Measurements from ENCODE around the gene PASK.

The PASK gene

GRCh38 chr2:241112592-241112991, 36.7 kb downstream of the PASK start:
- no peak overlapping the region for H3K4me3 Mint-ChIP-seq
- no peaks in the 10 kb centered on the region for H3K27me3 Mint-ChIP-seq (ENCODE audit: low read depth)
- no peaks in the 10 kb centered on the region for H3K9me3 Mint-ChIP-seq
- no peaks in the 10 kb centered on the region for H3K4me1 Mint-ChIP-seq
- TF ChIP-seq, protein P1, sequence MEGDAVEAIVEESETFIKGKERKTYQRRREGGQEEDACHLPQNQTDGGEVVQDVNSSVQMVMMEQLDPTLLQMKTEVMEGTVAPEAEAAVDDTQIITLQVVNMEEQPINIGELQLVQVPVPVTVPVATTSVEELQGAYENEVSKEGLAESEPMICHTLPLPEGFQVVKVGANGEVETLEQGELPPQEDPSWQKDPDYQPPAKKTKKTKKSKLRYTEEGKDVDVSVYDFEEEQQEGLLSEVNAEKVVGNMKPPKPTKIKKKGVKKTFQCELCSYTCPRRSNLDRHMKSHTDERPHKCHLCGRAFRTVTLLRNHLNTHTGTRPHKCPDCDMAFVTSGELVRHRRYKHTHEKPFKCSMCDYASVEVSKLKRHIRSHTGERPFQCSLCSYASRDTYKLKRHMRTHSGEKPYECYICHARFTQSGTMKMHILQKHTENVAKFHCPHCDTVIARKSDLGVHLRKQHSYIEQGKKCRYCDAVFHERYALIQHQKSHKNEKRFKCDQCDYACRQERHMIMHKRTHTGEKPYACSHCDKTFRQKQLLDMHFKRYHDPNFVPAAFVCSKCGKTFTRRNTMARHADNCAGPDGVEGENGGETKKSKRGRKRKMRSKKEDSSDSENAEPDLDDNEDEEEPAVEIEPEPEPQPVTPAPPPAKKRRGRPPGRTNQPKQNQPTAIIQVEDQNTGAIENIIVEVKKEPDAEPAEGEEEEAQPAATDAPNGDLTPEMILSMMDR (IDR thresholded peaks at IDR 0.05; ENCODE audit: unreplicated experiment in 3 of 3), result no peak
- H3K27ac Mint-ChIP-seq, result no peak overlapping the region
- H3K36me3 Mint-ChIP-seq (ENCODE audit: low read depth), result peaks cover 19% of the 10 kb centered on the region

- Mint-ChIP-seq H3K27me3 (ENCODE audit: low read depth) (no peaks in the 10 kb centered on the region), H3K27ac (no peak overlapping the region), H3K4me1 (no peaks in the 10 kb centered on the region), H3K9me3 (no peaks in the 10 kb centered on the region), H3K4me3 (no peak overlapping the region), H3K36me3 (ENCODE audit: low read depth) (peaks cover 19% of the 10 kb centered on the region)
- TF ChIP-seq, protein P1 (IDR thresholded peaks at IDR 0.05; ENCODE audit: unreplicated experiment in 3 of 3), result no peak
Measured at GRCh38 chr2:241112046-241112445, 37.2 kb downstream of the PASK start.

DNA sequence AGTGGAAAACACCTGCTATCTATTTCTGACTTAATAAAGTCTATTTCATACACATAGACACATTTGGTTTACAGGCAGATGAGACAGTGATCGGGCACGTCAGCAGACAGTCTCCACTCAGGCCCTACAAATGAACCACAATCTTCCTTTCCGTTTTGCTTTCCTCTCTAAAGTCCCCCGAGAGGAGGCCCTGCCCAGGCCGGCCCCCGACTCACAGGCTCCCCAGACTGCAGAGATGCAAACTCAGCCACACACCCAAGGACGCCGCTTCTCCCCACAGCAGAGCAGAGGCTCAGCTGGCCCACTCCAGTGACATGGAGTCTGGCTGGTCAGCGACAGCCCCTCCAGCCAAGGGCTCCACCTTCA, 37.8 kb downstream of the PASK start:
- TF ChIP-seq, protein P1 (IDR thresholded peaks at IDR 0.05; ENCODE audit: unreplicated experiment in 3 of 3), result no peak
- Mint-ChIP-seq H3K36me3 (ENCODE audit: low read depth) (peaks cover 19% of the 10 kb centered on the region), H3K9me3 (no peaks in the 10 kb centered on the region), H3K27ac (no peak overlapping the region), H3K4me3 (no peak overlapping the region), H3K4me1 (no peaks in the 10 kb centered on the region), H3K27me3 (ENCODE audit: low read depth) (no peaks in the 10 kb centered on the region)

DNA sequence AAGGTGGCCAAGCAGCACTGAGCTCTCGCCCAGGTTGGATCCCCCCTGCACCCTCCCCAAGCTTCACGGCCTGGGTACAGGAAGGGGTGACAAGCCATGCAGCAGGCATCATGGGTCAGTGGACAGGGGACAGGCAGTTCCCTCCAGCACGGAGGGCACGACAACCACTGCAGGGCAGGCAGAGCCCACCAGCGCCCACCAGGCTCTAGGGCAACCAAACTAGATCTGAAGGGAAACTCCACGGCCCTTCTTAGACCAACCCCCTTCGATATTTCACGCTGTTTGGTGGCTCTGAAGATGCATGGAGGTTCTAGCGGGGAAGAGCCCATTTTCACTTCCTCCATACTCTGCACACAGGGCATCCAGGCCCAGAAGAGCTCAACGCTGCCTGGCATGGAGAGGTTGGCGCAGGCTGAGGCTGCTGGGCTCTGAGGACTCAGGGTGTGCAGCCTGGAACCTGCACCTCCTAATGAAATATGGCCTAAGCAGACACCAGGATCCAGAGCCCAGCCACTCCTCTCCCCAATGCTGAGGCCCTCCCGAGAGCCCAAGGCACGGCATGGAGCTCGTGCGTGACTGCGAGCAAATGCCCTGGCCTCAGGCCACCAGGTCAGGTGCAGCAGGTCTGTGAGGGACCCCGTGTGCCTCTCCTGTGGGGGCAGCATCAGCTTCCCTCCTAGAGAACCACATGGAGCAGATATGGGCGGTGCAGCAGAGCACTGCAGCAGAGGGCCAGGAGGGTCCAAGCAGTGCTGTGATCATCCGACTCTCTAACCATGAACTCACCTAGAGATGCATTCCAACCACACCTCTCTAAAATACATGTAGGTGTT, 38.4 kb downstream of the PASK start:
- TF ChIP-seq, protein P1 (IDR thresholded peaks at IDR 0.05; ENCODE audit: unreplicated experiment in 3 of 3), result no peak
- H3K27ac Mint-ChIP-seq, result no peak overlapping the region
- no peaks in the 10 kb centered on the region for H3K27me3 Mint-ChIP-seq (ENCODE audit: low read depth)
- H3K4me1 Mint-ChIP-seq, result no peaks in the 10 kb centered on the region
- no peaks in the 10 kb centered on the region for H3K9me3 Mint-ChIP-seq
- peaks cover 14% of the 10 kb centered on the region for H3K36me3 Mint-ChIP-seq (ENCODE audit: low read depth)
- H3K4me3 Mint-ChIP-seq, result no peak overlapping the region

DNA sequence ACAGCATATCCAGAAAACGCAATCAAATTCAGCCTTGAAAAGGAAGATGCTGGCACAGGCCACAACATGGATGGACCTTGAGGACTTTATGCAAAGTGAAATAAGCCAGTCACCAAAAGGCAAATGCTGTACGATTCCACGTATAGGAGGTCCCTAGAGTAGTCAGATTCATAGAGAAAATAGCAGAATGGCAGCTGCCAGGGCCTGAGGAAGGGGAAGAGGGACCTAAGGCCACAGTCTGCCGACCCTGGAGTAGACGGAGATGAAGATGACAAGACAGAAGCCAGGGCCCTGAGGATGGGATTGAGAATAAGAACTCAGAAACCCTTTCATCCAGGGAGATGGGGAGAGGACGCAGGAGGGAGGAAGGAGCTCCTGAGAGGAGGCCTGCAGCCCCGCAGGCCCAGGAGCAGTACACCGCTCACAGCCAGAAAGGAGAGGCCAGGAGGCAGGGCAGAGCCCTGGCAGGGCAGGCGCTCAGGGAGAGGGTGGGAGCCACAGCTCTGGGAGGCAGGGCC, 39.1 kb downstream of the PASK start:
- no peaks in the 10 kb centered on the region for H3K9me3 Mint-ChIP-seq
- no peak overlapping the region for H3K27ac Mint-ChIP-seq
- H3K36me3 Mint-ChIP-seq (ENCODE audit: low read depth), result peaks cover 12% of the 10 kb centered on the region
- H3K4me3 Mint-ChIP-seq, result no peak overlapping the region
- no peaks in the 10 kb centered on the region for H3K27me3 Mint-ChIP-seq (ENCODE audit: low read depth)
- TF ChIP-seq, protein P1 (IDR thresholded peaks at IDR 0.05; ENCODE audit: unreplicated experiment in 3 of 3), result no peak
- no peaks in the 10 kb centered on the region for H3K4me1 Mint-ChIP-seq

All from nephron (organoid).